ENCODE results near the gene TRIM34. TPM values are rescaled to one million over a fixed set of nuclear protein-coding genes. Genes with fewer than 3 reads are reported as not detected.

Gene TRIM34
- polyA plus RNA-seq, 1 donor from 2014 or later, result not detected

- H3K4me2 ChIP-seq (ENCODE audit: low read length), result no peak overlapping the region
- H3K27me3 ChIP-seq (ENCODE audit: insufficient read depth, low read depth, low read length), result no peaks in the 10 kb centered on the region
- no peaks in the 10 kb centered on the region for H4K20me1 ChIP-seq (ENCODE audit: insufficient read depth)
- no peaks in the 10 kb centered on the region for H3K36me3 ChIP-seq (ENCODE audit: insufficient read depth, low read length)
- H3K79me2 ChIP-seq (replicated peaks; ENCODE audit: insufficient read depth, low read length), result no peaks in the 10 kb centered on the region
- H3K9ac ChIP-seq (ENCODE audit: low read length), result no peak overlapping the region
- no peak overlapping the region for H3K27ac ChIP-seq (ENCODE audit: low read length)
- no peaks in the 10 kb centered on the region for H3K9me3 ChIP-seq (ENCODE audit: low read length)
- no peak overlapping the region for H2AFZ ChIP-seq (ENCODE audit: low read depth, low read length)
- TF ChIP-seq EP300 (conservative IDR thresholded peaks at IDR 0.05; ENCODE audit: poor library complexity, severe bottlenecking) (no peak), CTCF (IDR thresholded peaks at IDR 0.05; ENCODE audit: poor library complexity, severe bottlenecking) (no peak), REST (IDR thresholded peaks at IDR 0.05; ENCODE audit: borderline replicate concordance) (no peak), TAF1 (IDR thresholded peaks at IDR 0.05; ENCODE audit: low read depth) (no peak), SMC3 (conservative IDR thresholded peaks at IDR 0.05; ENCODE audit: poor library complexity) (no peak), EZH2 (IDR thresholded peaks at IDR 0.05; ENCODE audit: borderline replicate concordance, insufficient read depth, low read length, poor library complexity, severe bottlenecking) (no peak), POLR2AphosphoS5 (IDR thresholded peaks at IDR 0.05) (no peak), RAD21 (conservative IDR thresholded peaks at IDR 0.05) (no peak), MXI1 (conservative IDR thresholded peaks at IDR 0.05; ENCODE audit: poor library complexity, severe bottlenecking) (no peak)
- no peak overlapping the region for H3K4me3 ChIP-seq (ENCODE audit: low read length)
- H3F3A ChIP-seq (ENCODE audit: insufficient read depth, low read length, poor library complexity, severe bottlenecking), result no peaks in the 10 kb centered on the region
- no peaks in the 10 kb centered on the region for H3K9me2 ChIP-seq (ENCODE audit: insufficient read depth, low read length)
Measured at GRCh38 chr11:5626196-5626595, 1.4 kb downstream of the TRIM34 start.

- no peaks in the 10 kb centered on the region for H4K20me1 ChIP-seq (ENCODE audit: insufficient read depth)
- no peaks in the 10 kb centered on the region for H3K27me3 ChIP-seq (ENCODE audit: insufficient read depth, low read depth, low read length)
- H3K9me2 ChIP-seq (ENCODE audit: insufficient read depth, low read length), result no peaks in the 10 kb centered on the region
- no peak overlapping the region for H3K4me2 ChIP-seq (ENCODE audit: low read length)
- TF ChIP-seq SMC3 (conservative IDR thresholded peaks at IDR 0.05; ENCODE audit: poor library complexity), result no peak
- no peak for TF ChIP-seq REST (IDR thresholded peaks at IDR 0.05; ENCODE audit: borderline replicate concordance)
- TF ChIP-seq MXI1 (conservative IDR thresholded peaks at IDR 0.05; ENCODE audit: poor library complexity, severe bottlenecking), result no peak
- TF ChIP-seq RAD21 (conservative IDR thresholded peaks at IDR 0.05), result no peak
- no peak for TF ChIP-seq POLR2AphosphoS5 (IDR thresholded peaks at IDR 0.05)
- TF ChIP-seq EZH2 (IDR thresholded peaks at IDR 0.05; ENCODE audit: borderline replicate concordance, insufficient read depth, low read length, poor library complexity, severe bottlenecking), result no peak
- no peak for TF ChIP-seq EP300 (conservative IDR thresholded peaks at IDR 0.05; ENCODE audit: poor library complexity, severe bottlenecking)
- TF ChIP-seq CTCF (IDR thresholded peaks at IDR 0.05; ENCODE audit: poor library complexity, severe bottlenecking), result no peak
- TF ChIP-seq TAF1 (IDR thresholded peaks at IDR 0.05; ENCODE audit: low read depth), result no peak
- no peaks in the 10 kb centered on the region for H3K9me3 ChIP-seq (ENCODE audit: low read length)
- no peak overlapping the region for H3K27ac ChIP-seq (ENCODE audit: low read length)
- no peaks in the 10 kb centered on the region for H3K79me2 ChIP-seq (replicated peaks; ENCODE audit: insufficient read depth, low read length)
- H3K9ac ChIP-seq (ENCODE audit: low read length), result no peak overlapping the region
- no peak overlapping the region for H3K4me3 ChIP-seq (ENCODE audit: low read length)
- no peaks in the 10 kb centered on the region for H3F3A ChIP-seq (ENCODE audit: insufficient read depth, low read length, poor library complexity, severe bottlenecking)
- H2AFZ ChIP-seq (ENCODE audit: low read depth, low read length), result no peak overlapping the region
- no peaks in the 10 kb centered on the region for H3K36me3 ChIP-seq (ENCODE audit: insufficient read depth, low read length)
Measured at GRCh38 chr11:5631417-5631816, 6.6 kb downstream of the TRIM34 start.

All from neural cell (in vitro differentiated cells).